DND-41 (cell line): ENCODE data around the gene DLGAP1.

Experiments used
- ATAC-seq: fragments of 200-7000 bp; cut with Tn5 transposase; 3 replicates; pipeline ENCODE4 v1.9.1; 2021; ENCODE audit warnings: low read depth; ENCODE audit not compliant: insufficient read depth
- DNase-seq: peaks from one replicate; pipeline ENCODE4 v3.0.0-alpha.2; 2020
- H2AFZ ChIP-seq: 2 replicates; pipeline ENCODE4 v1.6.0; 2012; ENCODE audit warnings: low read depth, low read length
- H3K27ac ChIP-seq: 2 replicates; pipeline ENCODE4 v1.5.1; 2012; ENCODE audit warnings: low read length, inconsistent platforms
- H3K27me3 ChIP-seq: fragments of 200-600 bp; sonication (generic); 2 replicates; pipeline ENCODE4 v1.6.0; 2012; ENCODE audit warnings: low read length, mild to moderate bottlenecking, inconsistent platforms; ENCODE audit not compliant: insufficient read depth, poor library complexity
- H3K36me3 ChIP-seq: 2 replicates; pipeline ENCODE4 v1.5.1; 2012; ENCODE audit warnings: low read length, inconsistent platforms; ENCODE audit not compliant: insufficient read depth
- H3K4me1 ChIP-seq: 2 replicates; pipeline ENCODE4 v1.5.1; 2012; ENCODE audit warnings: mild to moderate bottlenecking, low read length; ENCODE audit not compliant: insufficient read depth
- H3K4me2 ChIP-seq: 2 replicates; pipeline ENCODE4 v1.6.0; 2012; ENCODE audit warnings: mild to moderate bottlenecking, moderate library complexity, low read length, inconsistent platforms; ENCODE audit not compliant: insufficient read depth
- H3K4me3 ChIP-seq, 2 experiments: fragments of 200-600 bp in 1 of 2; shearing (Covaris generic) in 1 of 2; 2 replicates each; pipeline ENCODE4 v1.5.1; 2012 to 2016; ENCODE audit warnings: inconsistent platforms in 2 of 2, low read length in 2 of 2, mild to moderate bottlenecking in 2 of 2, low read depth in 1 of 2, moderate library complexity in 1 of 2
- H3K79me2 ChIP-seq: 2 replicates; pipeline ENCODE4 v1.6.0; 2012; ENCODE audit warnings: low read length, inconsistent platforms; ENCODE audit not compliant: insufficient read depth
- H3K9ac ChIP-seq: 2 replicates; pipeline ENCODE4 v1.6.0; 2012; ENCODE audit warnings: low read depth, mild to moderate bottlenecking, inconsistent platforms, low read length, moderate library complexity
- H3K9me3 ChIP-seq: 2 replicates; pipeline ENCODE4 v1.5.1; 2012; ENCODE audit warnings: low read length, moderate library complexity, mild to moderate bottlenecking, inconsistent platforms; ENCODE audit not compliant: insufficient read depth, severe bottlenecking
- H4K20me1 ChIP-seq: 2 replicates; pipeline ENCODE4 v1.6.0; 2012; ENCODE audit warnings: low read length; ENCODE audit not compliant: insufficient read depth
- CTCF ChIP-seq: IDR thresholded peaks from 2 replicates; pipeline ENCODE4 v1.5.1; 2012; ENCODE audit warnings: borderline replicate concordance, low read length, moderate library complexity, mild to moderate bottlenecking; ENCODE audit not compliant: poor library complexity, severe bottlenecking; ENCODE audit errors: extremely low read depth
- EZH2 ChIP-seq: IDR thresholded peaks from 3 replicates; pipeline ENCODE4 v1.6.1; 2012; ENCODE audit warnings: borderline replicate concordance, low read depth, mild to moderate bottlenecking, moderate library complexity, low read length, inconsistent platforms; ENCODE audit not compliant: severe bottlenecking

The DLGAP1 gene

DNA sequence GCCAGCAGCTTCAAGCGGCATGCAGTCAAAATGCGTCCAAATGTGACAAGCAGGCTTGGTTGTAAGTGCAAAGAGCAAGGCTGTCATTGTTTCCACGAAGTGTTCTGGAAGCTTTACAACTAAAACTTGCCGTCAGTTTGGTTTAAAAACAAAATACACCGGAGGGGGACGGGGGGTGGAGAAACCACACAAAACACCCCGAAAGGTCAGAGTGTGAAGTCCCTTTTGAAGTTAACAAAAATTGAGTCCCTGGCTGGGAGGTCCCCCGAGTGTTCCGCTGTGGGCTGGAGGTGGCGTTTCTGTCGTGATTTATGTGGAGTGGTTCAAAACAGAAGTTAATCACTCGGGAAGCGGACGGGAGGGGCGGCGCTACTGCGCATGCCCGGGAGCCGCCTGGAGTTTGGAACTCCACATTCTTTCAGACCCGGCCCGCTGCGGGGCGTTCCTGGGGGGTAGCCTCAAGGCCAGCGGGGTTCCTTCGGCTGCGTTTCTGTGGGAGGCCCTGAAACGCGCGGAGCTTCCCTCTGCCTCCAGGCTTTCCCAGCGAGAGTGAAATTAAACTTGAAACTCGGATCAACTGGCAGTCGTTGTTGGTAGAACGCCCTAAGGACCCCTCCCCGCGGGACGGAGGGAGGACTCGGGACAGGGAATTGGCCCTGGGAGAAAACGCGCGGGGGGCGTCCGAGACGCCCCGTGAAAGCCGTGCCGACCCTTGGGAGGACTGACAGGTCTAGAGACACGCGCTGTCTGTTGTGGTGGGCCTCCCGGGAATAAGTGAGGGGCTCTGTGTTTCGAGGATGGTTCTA lies 1003.7 kb downstream of the DLGAP1 start:
- H4K20me1 ChIP-seq = peaks cover 29% of the 10 kb centered on the region
- H3K9me3 ChIP-seq = no peaks in the 10 kb centered on the region
- ATAC-seq (0 out of 3 replicates have a peak, but pooled peaks have one; percentile 2), DNase-seq (peak; percentile 80)
- no peaks in the 10 kb centered on the region for H3K27me3 ChIP-seq
- H3K79me2 ChIP-seq = peaks cover 84% of the 10 kb centered on the region
- peak overlapping the region; percentile 76 to 77 for H3K4me3 ChIP-seq
- H3K4me1 ChIP-seq = peaks cover 48% of the 10 kb centered on the region
- peak overlapping the region; percentile 67 for H3K4me2 ChIP-seq
- H3K9ac ChIP-seq = peak overlapping the region; percentile 74
- H3K27ac ChIP-seq = peak overlapping the region; percentile 94
- peaks cover 13% of the 10 kb centered on the region for H3K36me3 ChIP-seq
- no peak for TF ChIP-seq EZH2
- H2AFZ ChIP-seq = peak overlapping the region; percentile 53

DNA sequence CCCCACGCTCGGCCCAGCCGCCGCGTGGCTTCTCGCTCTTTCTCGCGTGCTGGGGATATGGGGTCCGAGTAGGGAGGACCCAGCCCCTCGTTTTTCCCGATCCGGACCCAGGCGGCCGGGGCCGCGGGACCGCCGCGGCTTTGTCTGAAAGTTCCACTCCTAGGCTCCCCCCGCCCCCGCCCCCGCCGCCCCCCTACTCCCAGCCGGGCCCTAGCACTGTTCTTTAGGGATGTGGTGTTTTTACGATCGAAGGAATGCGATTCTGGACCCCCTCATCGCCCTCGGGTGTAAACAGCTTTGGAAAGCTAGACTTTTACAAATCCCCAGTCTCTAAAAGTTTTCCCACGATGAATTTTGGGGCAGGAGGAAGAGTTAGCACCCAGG lies 1004.3 kb downstream of the DLGAP1 start:
- Histone ChIP-seq H3K4me2 (peak overlapping the region; percentile 67), H3K4me3 (peak overlapping the region; percentile 76 to 77), H4K20me1 (peaks cover 23% of the 10 kb centered on the region), H3K27me3 (no peaks in the 10 kb centered on the region), H3K4me1 (peaks cover 52% of the 10 kb centered on the region), H3K27ac (peak overlapping the region; percentile 94), H3K36me3 (peaks cover 7% of the 10 kb centered on the region), H3K9me3 (no peaks in the 10 kb centered on the region), H3K9ac (peak overlapping the region; percentile 74), H3K79me2 (peaks cover 78% of the 10 kb centered on the region), H2AFZ (peak overlapping the region; percentile 75)
- DNase-seq (no peak), ATAC-seq (no peak)
- no peak for TF ChIP-seq CTCF
- no peak for TF ChIP-seq EZH2

DNA sequence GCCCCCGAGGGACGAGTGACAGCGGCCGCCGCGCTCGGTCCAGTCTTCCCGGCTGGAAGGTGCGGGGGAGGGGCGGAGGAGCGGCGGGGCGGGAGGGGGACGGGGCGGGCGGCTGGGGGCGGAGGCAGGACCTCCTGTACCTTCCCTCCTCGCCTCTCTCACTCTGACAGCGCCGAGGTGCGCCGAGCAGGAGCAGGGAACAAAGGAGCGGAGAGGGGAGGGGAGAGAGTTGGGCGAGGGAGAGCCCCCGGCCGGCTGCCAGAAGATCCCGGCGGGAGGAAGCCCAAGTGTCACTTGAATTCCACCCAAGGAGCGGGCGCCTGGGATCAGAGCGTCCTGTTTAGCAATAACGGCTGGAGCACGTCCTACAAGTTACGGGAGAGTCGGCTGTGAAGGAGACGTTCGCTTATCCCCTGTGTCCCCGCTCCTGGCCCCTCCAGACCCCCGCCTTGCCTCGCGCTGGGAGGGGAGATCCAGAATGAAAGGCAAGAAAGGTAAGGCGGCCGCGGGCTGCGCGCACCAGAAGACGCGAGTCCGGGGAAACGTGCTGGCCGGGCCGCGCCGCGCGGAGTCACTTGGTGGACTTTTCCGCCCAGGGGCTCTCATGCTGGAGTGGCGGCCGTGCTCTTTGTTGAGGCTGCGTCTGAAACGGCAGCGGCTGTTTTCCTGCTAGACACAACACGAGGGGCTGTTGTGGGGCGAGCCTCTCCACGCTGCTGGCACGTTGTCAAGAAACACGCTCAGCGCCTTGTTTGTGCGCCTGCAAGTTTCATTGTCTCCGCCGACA lies 1004.9 kb downstream of the DLGAP1 start, which contains the start of gene TGIF1:
Gene TGIF1 (plus strand): TSS at position 161 of the 787 bp plus-strand sequence. CDS start 318 bp downstream, at position 479.
- Histone ChIP-seq H3K79me2 (peaks cover 72% of the 10 kb centered on the region), H3K4me1 (peaks cover 47% of the 10 kb centered on the region), H4K20me1 (peaks cover 17% of the 10 kb centered on the region; the same call in 1 of the 2 replicates), H3K9me3 (no peaks in the 10 kb centered on the region), H3K4me3 (peak within 1 kb of the TSS; percentile 76 to 77), H3K36me3 (peaks cover 1% of the 10 kb centered on the region; the same call in 1 of the 2 replicates), H3K27me3 (no peaks in the 10 kb centered on the region), H3K27ac (peak within 1 kb of the TSS; percentile 94), H2AFZ (peak within 1 kb of the TSS; percentile 75), H3K9ac (peak within 1 kb of the TSS; percentile 74), H3K4me2 (peak within 1 kb of the TSS; percentile 67)
- TF ChIP-seq CTCF (no peak), EZH2 (no peak)
- DNase-seq (peak; percentile 71), ATAC-seq (peak; percentile 36)
